HG02678 (cell line): ENCODE data around the gene ECE1.
"Not testable (repeated sequence)": the region's sequence is repeated elsewhere in the genome, so short reads cannot be mapped to it uniquely, and the experiment has no call there.

ENCODE experiments used
- ATAC-seq: cut with Tn5 transposase; IDR thresholded peaks from one replicate; pipeline ENCODE4 v1.9.1; 2021; ENCODE audit warnings: mild to moderate bottlenecking, moderate library complexity; ENCODE audit not compliant: unreplicated experiment

Gene ECE1

GRCh38 chr1:21292984-21293536, 2.8 kb upstream of the ECE1 start:
- ATAC-seq, result peak; percentile 34

- ATAC-seq, result no peak
Observed at GRCh38 chr1:21292503-21292983, 2.3 kb upstream of the ECE1 start.

GRCh38 chr1:21291964-21292363, 1.7 kb upstream of the ECE1 start:
- no peak for ATAC-seq

GRCh38 chr1:21291184-21291583, 921 bp upstream of the ECE1 start:
- ATAC-seq, result no peak

GRCh38 chr1:21290546-21290944, 282 bp upstream of the ECE1 start:
- ATAC-seq, result no peak

GRCh38 chr1:21289127-21289526, 1.1 kb downstream of the ECE1 start:
- ATAC-seq, result no peak

GRCh38 chr1:21287905-21288514, 2.3 kb downstream of the ECE1 start:
- ATAC-seq, result no peak

- not testable (repeated sequence) for ATAC-seq
Observed at GRCh38 chr1:21285386-21285785, 4.9 kb downstream of the ECE1 start.

GRCh38 chr1:21285055-21285372, 5.2 kb downstream of the ECE1 start:
- no peak for ATAC-seq

- no peak for ATAC-seq
Observed at GRCh38 chr1:21284206-21285054, 5.8 kb downstream of the ECE1 start.

- ATAC-seq, result no peak
Observed at GRCh38 chr1:21283524-21283923, 6.7 kb downstream of the ECE1 start.

GRCh38 chr1:21282020-21282419, 8.2 kb downstream of the ECE1 start:
- not testable (repeated sequence) for ATAC-seq

- ATAC-seq, result no peak
Observed at GRCh38 chr1:21280482-21280881, 9.8 kb downstream of the ECE1 start.

- no peak for ATAC-seq
Observed at GRCh38 chr1:21280011-21280471, 10.2 kb downstream of the ECE1 start.

GRCh38 chr1:21278860-21279845, 11.1 kb downstream of the ECE1 start:
- no peak for ATAC-seq

GRCh38 chr1:21278208-21278859, 11.9 kb downstream of the ECE1 start:
- ATAC-seq, result no peak

- ATAC-seq, result no peak
Observed at GRCh38 chr1:21277180-21277579, 13.1 kb downstream of the ECE1 start.

GRCh38 chr1:21272540-21272939, 17.7 kb downstream of the ECE1 start:
- no peak for ATAC-seq

GRCh38 chr1:21271550-21271949, 18.7 kb downstream of the ECE1 start:
- no peak for ATAC-seq

- ATAC-seq, result no peak
Observed at GRCh38 chr1:21270086-21270689, 20.1 kb downstream of the ECE1 start.
